IMR-90 (cell line): Measurements from ENCODE around the gene TMX3. TPM values are rescaled to one million over a fixed set of nuclear protein-coding genes. Genes with fewer than 3 reads are reported as not detected.

ENCODE experiments used
- ATAC-seq: fragments of 200-7000 bp; cut with Tn5 transposase; 2 replicates; pipeline ENCODE4 v1.9.1; 2020; ENCODE audit warnings: low read depth, mild to moderate bottlenecking, moderate library complexity
- BruUV-seq: library from RNA; stranded (reverse); fragments of 400-500 nt; replicated peaks from 2 replicates; lab custom pipeline; 2021; lab: Mats Ljungman, UMichigan
- CTCF ChIA-PET: fragments of 300-600 bp; formaldehyde crosslinking; extraction: SDS; loops from one replicate; lab custom pipeline; 2021; ENCODE audit warnings: antibody characterized with exemption; lab: Yijun Ruan, JAX
- POLR2A ChIA-PET: fragments of 300-600 bp; sonication (Branson Sonifier 250); formaldehyde crosslinking; loops from one replicate; lab custom pipeline; 2022; ENCODE audit warnings: antibody characterized with exemption; ENCODE audit not compliant: unreplicated experiment; lab: Charles Lee
- DNase-seq: peaks from one replicate; pipeline ENCODE4 v3.0.0; 2013
- H2AFZ ChIP-seq: replicated peaks from 2 replicates; pipeline ENCODE3; 2013; ENCODE audit warnings: low read length, mild to moderate bottlenecking; ENCODE audit not compliant: poor library complexity
- H2AK5ac ChIP-seq: 2 replicates; pipeline ENCODE4 v1.6.1; 2013; ENCODE audit warnings: low read depth, low read length, inconsistent platforms
- H2AK9ac ChIP-seq: replicated peaks from 2 replicates; pipeline ENCODE3; 2013; ENCODE audit warnings: mild to moderate bottlenecking, low read depth, low read length, moderate library complexity; ENCODE audit not compliant: poor library complexity
- H2BK120ac ChIP-seq: 2 replicates; pipeline ENCODE4 v1.6.1; 2013; ENCODE audit warnings: low read depth, low read length, inconsistent platforms
- H2BK15ac ChIP-seq: 3 replicates; pipeline ENCODE4 v1.6.1; 2013; ENCODE audit warnings: low read depth, low read length, inconsistent platforms
- H2BK20ac ChIP-seq: 2 replicates; pipeline ENCODE4 v1.6.1; 2013; ENCODE audit warnings: low read depth, mild to moderate bottlenecking, inconsistent platforms, low read length, moderate library complexity
- H2BK5ac ChIP-seq: 2 replicates; pipeline ENCODE4 v1.6.1; 2013; ENCODE audit warnings: mild to moderate bottlenecking, low read depth, low read length, inconsistent platforms; ENCODE audit not compliant: poor library complexity, severe bottlenecking
- H3K14ac ChIP-seq: replicated peaks from 2 replicates; pipeline ENCODE4 v1.6.1; 2013; ENCODE audit warnings: low read depth, low read length, inconsistent platforms
- H3K18ac ChIP-seq: 2 replicates; pipeline ENCODE4 v1.6.1; 2013; ENCODE audit warnings: low read depth, low read length, control low read depth
- H3K23ac ChIP-seq: 2 replicates; pipeline ENCODE4 v1.6.1; 2013; ENCODE audit warnings: low read depth, low read length, inconsistent platforms
- H3K27ac ChIP-seq: 2 replicates; pipeline ENCODE4 v1.5.1; 2013; ENCODE audit warnings: mild to moderate bottlenecking, control low read depth, low read length; ENCODE audit not compliant: insufficient read depth
- H3K27me3 ChIP-seq: 2 replicates; pipeline ENCODE4 v1.6.1; 2013; ENCODE audit warnings: low read length; ENCODE audit not compliant: control insufficient read depth, insufficient read depth
- H3K36me3 ChIP-seq: 2 replicates; pipeline ENCODE4 v1.6.1; 2013; ENCODE audit warnings: low read length, mixed read lengths; ENCODE audit not compliant: control insufficient read depth, insufficient read depth
- H3K4ac ChIP-seq: 2 replicates; pipeline ENCODE4 v1.6.1; 2013; ENCODE audit warnings: low read depth, low read length, inconsistent platforms
- H3K4me1 ChIP-seq: 2 replicates; pipeline ENCODE4 v1.6.1; 2013; ENCODE audit warnings: low read length, mixed read lengths; ENCODE audit not compliant: control insufficient read depth, insufficient read depth
- H3K4me2 ChIP-seq: 2 replicates; pipeline ENCODE4 v1.6.1; 2013; ENCODE audit warnings: low read depth, mild to moderate bottlenecking, control low read depth, low read length, moderate library complexity
- H3K4me3 ChIP-seq: 2 replicates; pipeline ENCODE4 v1.5.1; 2013; ENCODE audit warnings: low read depth, mild to moderate bottlenecking, control low read depth, low read length, moderate library complexity; ENCODE audit not compliant: insufficient read depth
- H3K56ac ChIP-seq: 2 replicates; pipeline ENCODE4 v1.6.1; 2013; ENCODE audit warnings: low read length, inconsistent platforms; ENCODE audit not compliant: insufficient read depth; ENCODE audit errors: extremely low read depth
- H3K79me1 ChIP-seq, 2 experiments: 2 replicates each; pipeline ENCODE4 v1.6.1; 2013; ENCODE audit warnings: low read length in 2 of 2, inconsistent platforms in 1 of 2, low read depth in 1 of 2
- H3K9ac ChIP-seq: 2 replicates; pipeline ENCODE4 v1.6.1; 2013; ENCODE audit warnings: low read depth, low read length, control low read depth
- H3K9me1 ChIP-seq: 2 replicates; pipeline ENCODE4 v1.6.1; 2013; ENCODE audit warnings: low read length, inconsistent platforms; ENCODE audit not compliant: insufficient read depth
- H3K9me3 ChIP-seq: 2 replicates; pipeline ENCODE4 v1.6.1; 2013; ENCODE audit warnings: low read length; ENCODE audit not compliant: control insufficient read depth, insufficient read depth
- H4K20me1 ChIP-seq: 2 replicates; pipeline ENCODE4 v1.6.1; 2013; ENCODE audit warnings: low read length, inconsistent platforms; ENCODE audit not compliant: insufficient read depth
- H4K5ac ChIP-seq: 2 replicates; pipeline ENCODE4 v1.6.1; 2013; ENCODE audit warnings: mild to moderate bottlenecking, low read depth, low read length, control low read depth
- H4K8ac ChIP-seq, 2 experiments: 2 replicates each; pipeline ENCODE4 v1.6.1; 2013; ENCODE audit warnings: low read depth in 2 of 2, low read length in 2 of 2, control low read depth in 1 of 2, inconsistent platforms in 1 of 2
- H4K91ac ChIP-seq: 2 replicates; pipeline ENCODE4 v1.6.1; 2013; ENCODE audit warnings: low read depth, low read length, inconsistent platforms; ENCODE audit not compliant: insufficient read depth
- CHD1 ChIP-seq: IDR thresholded peaks from 2 replicates; pipeline ENCODE4 v1.6.1; 2012; ENCODE audit warnings: low read depth, low read length, improper control_type of control experiment
- FOS ChIP-seq: fragments of 150-350 bp; IDR thresholded peaks from 2 replicates; pipeline ENCODE4 v1.6.1; 2016; ENCODE audit warnings: low read depth, low read length
- MXI1 ChIP-seq: IDR thresholded peaks from 2 replicates; pipeline ENCODE4 v1.6.1; 2012; ENCODE audit warnings: low read depth, mild to moderate bottlenecking, low read length, moderate library complexity, borderline replicate concordance
- POLR2A ChIP-seq: IDR thresholded peaks from 2 replicates; pipeline ENCODE4 v1.6.1; 2012; ENCODE audit warnings: mild to moderate bottlenecking, low read depth, low read length
- USF2 ChIP-seq: fragments of 150-350 bp; IDR thresholded peaks from 2 replicates; pipeline ENCODE4 v1.6.1; 2017; ENCODE audit warnings: mild to moderate bottlenecking, antibody characterized with exemption, low read length, low read depth
- dilution Hi-C: fragments of 300-500 bp; cut with HindIII; formaldehyde crosslinking; loops from one replicate; pipeline ENCODE4 v1.14.3; 2018; ENCODE audit warnings: low sequenced_read_pairs; ENCODE audit not compliant: unreplicated experiment
- in situ Hi-C: fragments of 300-500 bp; cut with MboI; formaldehyde crosslinking; loops from 3 replicates; pipeline ENCODE4 v1.14.3; 2019; ENCODE audit warnings: low sequenced_read_pairs, inconsistent platforms, mixed read lengths
- intact Hi-C: fragments of 100-400 bp; cut with micrococcal nuclease; formaldehyde crosslinking; loops from 2 replicates; pipeline ENCODE4 v1.10.0; 2022
- polyA plus RNA-seq, 3 experiments: library from polyadenylated mRNA; depleted of rRNA; stranded (reverse); fragments of >200 nt; gene quantifications; 2 replicates each; pipeline ENCODE4 v1.2.3, GENCODE V29; 2012; ENCODE audit warnings: low replicate concordance in 1 of 3
- total RNA-seq: library from RNA; depleted of rRNA; stranded (reverse); fragments of >200 nt; gene quantifications from 2 replicates; pipeline ENCODE4 v1.2.3, GENCODE V29; 2012

The TMX3 gene
- total and polyA plus RNA-seq, 2 of the 4 experiments (the other 2 are of a cell fraction): 22.8 to 50.5 TPM

GRCh38 chr18:68666381-68666780 is 48.5 kb downstream of the TMX3 start:
- ChIA-PET POLR2A (no interaction called here), CTCF (interaction anchor here (0.7 to 1.0 kb wide), 2 partner anchors 11 to 18 kb away, joined by 3 read pairs; no protein-coding TSS in a partner anchor)
- Histone ChIP-seq H2BK5ac (no peak overlapping the region), H3K27ac (no peak overlapping the region), H2AFZ (no peak overlapping the region), H3K4me2 (no peak overlapping the region), H2AK9ac (no peak overlapping the region), H3K36me3 (no peaks in the 10 kb centered on the region), H3K56ac (no peak overlapping the region), H3K9ac (no peak overlapping the region), H2BK120ac (no peak overlapping the region; the same call in 1 of the 2 replicates), H3K27me3 (no peaks in the 10 kb centered on the region), H3K4me1 (0 out of 2 replicates have a peak, but pooled peaks cover 2% of the 10 kb centered on the region), H4K8ac (no peak overlapping the region), H4K91ac (no peak overlapping the region), H3K4me3 (no peak overlapping the region), H3K18ac (no peak overlapping the region), H3K9me1 (no peaks in the 10 kb centered on the region), H3K14ac (no peak overlapping the region), H2BK20ac (no peak overlapping the region; the same call in 1 of the 2 replicates), H3K23ac (no peak overlapping the region), H4K5ac (no peak overlapping the region), H3K79me1 (no peaks in the 10 kb centered on the region), H4K20me1 (no peaks in the 10 kb centered on the region), H2BK15ac (no peak overlapping the region), H2AK5ac (no peak overlapping the region), H3K4ac (no peak overlapping the region; the same call in 1 of the 2 replicates), H3K9me3 (no peaks in the 10 kb centered on the region)
- in situ Hi-C loops: loop anchor here (10.0 kb wide), 1 partner anchor 1152 kb away; the partner anchor contains the start of gene DSEL
- dilution Hi-C loops: no loop called here
- BruUV-seq: no TSS peak
- intact Hi-C loops: no loop called here
- TF ChIP-seq MXI1 (no peak), FOS (no peak), CHD1 (no peak), USF2 (no peak), POLR2A (no peak)
- ATAC-seq (peak; percentile 65), DNase-seq (no peak)
